Calu3 (cell line): ENCODE results near the gene CIRBP. TPM values are rescaled to one million over a fixed set of nuclear protein-coding genes. Genes with fewer than 3 reads are reported as not detected.

ENCODE experiments used
- BruUV-seq: library from RNA; stranded (reverse); fragments of 400-500 nt; replicated peaks from 2 replicates; lab custom pipeline; 2021; lab: Mats Ljungman, UMichigan
- CTCF ChIA-PET: fragments of 300-600 bp; sonication (Branson Sonifier 250); formaldehyde crosslinking; loops from one replicate; lab custom pipeline; 2022; ENCODE audit warnings: antibody characterized with exemption; lab: Charles Lee
- DNase-seq: peaks from one replicate; pipeline ENCODE4 v3.0.0; 2022
- H3K27ac Mint-ChIP-seq: one replicate; pipeline ENCODE4 v1.8.0; 2022; ENCODE audit warnings: mixed read lengths; ENCODE audit not compliant: unreplicated experiment
- H3K27me3 Mint-ChIP-seq: one replicate; pipeline ENCODE4 v1.8.0; 2022; ENCODE audit warnings: mixed read lengths; ENCODE audit not compliant: unreplicated experiment
- H3K36me3 Mint-ChIP-seq: one replicate; pipeline ENCODE4 v1.8.0; 2022; ENCODE audit warnings: mild to moderate bottlenecking, moderate library complexity, mixed read lengths; ENCODE audit not compliant: insufficient read depth, unreplicated experiment
- H3K4me1 Mint-ChIP-seq: one replicate; pipeline ENCODE4 v1.8.0; 2022; ENCODE audit warnings: mild to moderate bottlenecking, low read depth, mixed read lengths; ENCODE audit not compliant: unreplicated experiment
- H3K4me3 Mint-ChIP-seq: one replicate; pipeline ENCODE4 v1.8.0; 2022; ENCODE audit warnings: mild to moderate bottlenecking, low read depth, moderate library complexity, mixed read lengths; ENCODE audit not compliant: unreplicated experiment
- H3K9me3 Mint-ChIP-seq: one replicate; pipeline ENCODE4 v1.8.0; 2022; ENCODE audit warnings: low read depth, mixed read lengths; ENCODE audit not compliant: unreplicated experiment
- intact Hi-C: fragments of 100-400 bp; cut with micrococcal nuclease; formaldehyde crosslinking; loops from one replicate; pipeline ENCODE4 v1.10.0; 2022; ENCODE audit not compliant: unreplicated experiment
- total RNA-seq: library from RNA; stranded (reverse); gene quantifications from 2 replicates; pipeline ENCODE4 v1.2.3, GENCODE V29; 2022
- TF ChIP-seq, protein P1 (sequence below): fragments of 200-600 bp; IDR thresholded peaks from one replicate; pipeline ENCODE4 v1.8.0; 2022; ENCODE audit warnings: antibody characterized with exemption; ENCODE audit not compliant: unreplicated experiment

The CIRBP gene
- total RNA-seq, 1 experiment from 2014 or later = 102 TPM

GRCh38 chr19:1267477-1268225, 1.5 kb upstream of the CIRBP start:
- intact Hi-C loops = no loop called here
- TF ChIP-seq, protein P1, sequence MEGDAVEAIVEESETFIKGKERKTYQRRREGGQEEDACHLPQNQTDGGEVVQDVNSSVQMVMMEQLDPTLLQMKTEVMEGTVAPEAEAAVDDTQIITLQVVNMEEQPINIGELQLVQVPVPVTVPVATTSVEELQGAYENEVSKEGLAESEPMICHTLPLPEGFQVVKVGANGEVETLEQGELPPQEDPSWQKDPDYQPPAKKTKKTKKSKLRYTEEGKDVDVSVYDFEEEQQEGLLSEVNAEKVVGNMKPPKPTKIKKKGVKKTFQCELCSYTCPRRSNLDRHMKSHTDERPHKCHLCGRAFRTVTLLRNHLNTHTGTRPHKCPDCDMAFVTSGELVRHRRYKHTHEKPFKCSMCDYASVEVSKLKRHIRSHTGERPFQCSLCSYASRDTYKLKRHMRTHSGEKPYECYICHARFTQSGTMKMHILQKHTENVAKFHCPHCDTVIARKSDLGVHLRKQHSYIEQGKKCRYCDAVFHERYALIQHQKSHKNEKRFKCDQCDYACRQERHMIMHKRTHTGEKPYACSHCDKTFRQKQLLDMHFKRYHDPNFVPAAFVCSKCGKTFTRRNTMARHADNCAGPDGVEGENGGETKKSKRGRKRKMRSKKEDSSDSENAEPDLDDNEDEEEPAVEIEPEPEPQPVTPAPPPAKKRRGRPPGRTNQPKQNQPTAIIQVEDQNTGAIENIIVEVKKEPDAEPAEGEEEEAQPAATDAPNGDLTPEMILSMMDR = no peak
- no TSS peak for BruUV-seq
- CTCF ChIA-PET = no interaction called here
- Mint-ChIP-seq H3K27ac (peak overlapping the region; percentile 88), H3K4me1 (peaks cover 45% of the 10 kb centered on the region), H3K9me3 (no peaks in the 10 kb centered on the region), H3K36me3 (peaks cover 75% of the 10 kb centered on the region), H3K27me3 (no peaks in the 10 kb centered on the region), H3K4me3 (peak overlapping the region; percentile 92)
- DNase-seq = no peak

DNA sequence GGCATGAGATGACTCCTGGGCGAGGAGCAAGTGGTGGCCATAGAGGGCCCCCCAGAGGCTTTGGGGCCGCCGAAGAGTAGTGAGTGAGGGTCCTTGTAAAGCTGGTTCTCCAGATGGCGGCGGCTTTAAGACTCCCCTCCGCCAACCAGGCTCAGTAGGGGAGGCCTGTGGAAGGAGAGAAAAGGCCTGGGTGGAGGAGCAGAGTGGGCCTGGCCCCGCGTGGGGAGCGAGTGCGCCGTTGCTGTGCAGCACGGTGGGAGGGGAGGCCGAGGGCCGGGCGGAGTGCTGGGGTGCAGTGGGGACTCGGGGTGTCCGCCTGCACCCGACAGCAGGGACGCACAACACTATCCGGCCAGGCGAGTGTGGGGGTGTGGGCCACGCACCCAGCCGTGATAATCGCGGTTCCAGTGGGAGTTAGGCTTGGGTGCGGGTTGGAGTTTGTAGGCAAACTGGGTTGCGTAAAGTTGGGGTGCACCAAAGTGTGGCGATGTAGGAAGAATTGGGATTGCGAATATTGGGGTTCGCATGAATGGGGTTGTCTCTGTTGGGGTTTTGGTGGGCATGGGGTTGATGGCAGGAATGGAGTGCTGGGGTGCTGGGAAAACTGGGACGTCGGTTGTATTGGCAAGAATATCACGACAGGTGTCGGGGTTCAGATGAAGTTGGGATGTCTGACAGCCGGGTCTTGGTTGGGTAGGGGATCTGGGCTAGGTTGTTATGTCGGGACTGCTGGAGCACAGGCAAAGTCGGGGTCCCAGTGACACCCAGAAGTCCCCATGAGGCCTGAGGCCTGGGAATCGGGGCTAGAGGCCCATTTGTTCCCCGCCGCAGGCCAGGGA, 687 bp upstream of the CIRBP start:
- Mint-ChIP-seq H3K4me1 (peaks cover 39% of the 10 kb centered on the region), H3K27me3 (no peaks in the 10 kb centered on the region), H3K4me3 (peak overlapping the region; percentile 92), H3K9me3 (no peaks in the 10 kb centered on the region), H3K27ac (peak overlapping the region; percentile 88), H3K36me3 (peaks cover 75% of the 10 kb centered on the region)
- CTCF ChIA-PET = interaction anchor here (0.6 to 1.6 kb wide), 2 partner anchors 24 to 343 kb away, joined by 4 to 37 read pairs; no protein-coding TSS in a partner anchor
- BruUV-seq = no TSS peak
- no peak for DNase-seq
- TF ChIP-seq, protein P1 = no peak
- intact Hi-C loops = no loop called here

DNA sequence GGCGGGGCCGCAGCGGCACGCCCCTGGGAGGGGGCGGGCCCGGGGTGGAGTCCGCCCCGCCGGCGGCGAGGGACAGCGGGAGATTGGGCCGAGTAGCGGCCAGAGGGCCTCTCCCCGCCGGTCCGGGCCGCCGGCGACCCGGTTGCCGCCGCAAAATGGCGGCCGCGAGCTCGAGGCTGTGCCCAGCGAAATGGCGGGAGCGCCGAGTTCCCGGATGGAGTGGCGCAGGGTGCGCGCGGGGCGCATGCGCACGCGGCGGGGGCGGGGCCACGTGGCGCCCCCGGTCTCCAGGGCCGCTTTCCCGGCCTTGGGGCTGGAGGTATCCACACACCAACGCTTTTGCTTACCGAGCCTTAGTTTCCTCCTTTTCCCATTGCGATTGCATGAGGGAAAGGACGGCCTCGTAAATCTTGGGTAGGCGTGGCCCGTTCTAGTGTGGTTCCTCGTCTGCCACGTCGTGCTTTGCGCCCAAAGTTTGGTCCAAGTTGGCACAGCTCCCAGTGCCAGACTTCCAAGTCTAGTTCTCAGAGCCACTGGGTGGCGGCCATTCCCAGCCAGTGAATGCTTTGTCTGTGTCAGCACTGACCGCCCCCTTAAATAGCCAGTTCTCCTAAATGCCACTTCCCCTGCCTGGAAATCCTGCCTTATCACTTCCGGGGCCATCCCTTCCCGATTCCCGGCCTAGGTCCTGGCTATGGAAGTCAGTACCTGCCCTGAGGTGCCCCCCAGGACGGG, 513 bp downstream of the CIRBP start:
- H3K36me3 Mint-ChIP-seq = peaks cover 86% of the 10 kb centered on the region
- H3K4me1 Mint-ChIP-seq = peaks cover 39% of the 10 kb centered on the region
- peak overlapping the region; percentile 92 for H3K4me3 Mint-ChIP-seq
- CTCF ChIA-PET = interaction anchor here (0.6 to 1.6 kb wide), 4 partner anchors 21 to 195 kb away, joined by 3 to 37 read pairs (median 4); partner anchors contain the start of gene NDUFS7
- TF ChIP-seq, protein P1 = no peak
- intact Hi-C loops = no loop called here
- H3K27ac Mint-ChIP-seq = peak overlapping the region; percentile 88
- H3K9me3 Mint-ChIP-seq = no peaks in the 10 kb centered on the region
- peak; percentile 87 for DNase-seq
- BruUV-seq = no TSS peak
- no peaks in the 10 kb centered on the region for H3K27me3 Mint-ChIP-seq
